HG02973 (cell line): ENCODE data around the gene S100A8.
"Not testable (repeated sequence)": the region's sequence is repeated elsewhere in the genome, so short reads cannot be mapped to it uniquely, and the experiment has no call there.

Source experiments
- ATAC-seq: cut with Tn5 transposase; IDR thresholded peaks from one replicate; pipeline ENCODE4 v1.9.1; 2021; ENCODE audit warnings: moderate library complexity; ENCODE audit not compliant: unreplicated experiment

The S100A8 gene

DNA sequence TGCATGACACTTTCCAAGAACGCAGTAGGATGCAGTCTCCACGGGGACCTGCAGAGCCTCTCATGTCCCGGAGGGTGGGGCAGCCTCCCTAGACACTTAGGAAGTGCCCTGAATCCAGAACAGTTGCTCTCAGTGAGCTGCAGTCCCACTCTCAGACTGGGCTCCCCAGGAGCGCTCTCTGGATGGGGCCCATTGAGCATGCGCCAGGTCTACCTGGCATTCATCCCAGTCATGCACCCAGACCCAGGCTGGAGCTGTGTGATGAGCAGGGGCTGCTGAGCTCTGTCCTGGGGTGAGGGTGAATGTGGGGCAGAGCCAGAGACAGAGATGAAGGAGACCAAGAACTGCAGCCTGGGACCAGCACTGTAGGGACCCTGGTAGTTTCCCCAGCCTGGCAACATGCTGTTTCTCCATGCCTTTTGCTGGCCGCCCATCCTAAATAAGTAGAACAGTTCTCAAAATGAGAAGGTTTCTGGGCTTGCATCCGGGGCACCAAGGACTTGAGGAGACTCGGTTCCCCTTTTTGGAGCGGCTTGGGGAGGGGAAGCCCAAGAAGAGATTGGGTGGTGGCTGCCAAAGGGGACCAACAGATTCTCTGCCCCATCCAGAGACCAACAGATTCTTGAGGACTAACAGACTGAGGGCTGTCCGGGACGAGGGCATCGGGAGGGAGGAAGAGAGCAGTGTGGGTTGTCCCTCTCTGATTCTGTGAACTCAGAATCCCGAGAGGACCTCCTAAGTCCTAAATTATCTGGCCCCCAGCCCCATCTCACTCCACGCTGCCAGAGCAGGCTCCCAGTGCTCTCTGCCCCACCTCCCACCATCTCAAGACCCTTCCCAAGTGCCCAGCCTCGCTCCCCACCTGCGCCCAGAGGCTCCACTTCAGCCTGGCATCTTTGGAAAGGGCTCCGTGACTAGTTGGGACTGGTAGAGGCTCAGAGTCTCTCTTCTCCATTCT lies 41.2 kb downstream of the S100A8 start:
- no peak for ATAC-seq

DNA sequence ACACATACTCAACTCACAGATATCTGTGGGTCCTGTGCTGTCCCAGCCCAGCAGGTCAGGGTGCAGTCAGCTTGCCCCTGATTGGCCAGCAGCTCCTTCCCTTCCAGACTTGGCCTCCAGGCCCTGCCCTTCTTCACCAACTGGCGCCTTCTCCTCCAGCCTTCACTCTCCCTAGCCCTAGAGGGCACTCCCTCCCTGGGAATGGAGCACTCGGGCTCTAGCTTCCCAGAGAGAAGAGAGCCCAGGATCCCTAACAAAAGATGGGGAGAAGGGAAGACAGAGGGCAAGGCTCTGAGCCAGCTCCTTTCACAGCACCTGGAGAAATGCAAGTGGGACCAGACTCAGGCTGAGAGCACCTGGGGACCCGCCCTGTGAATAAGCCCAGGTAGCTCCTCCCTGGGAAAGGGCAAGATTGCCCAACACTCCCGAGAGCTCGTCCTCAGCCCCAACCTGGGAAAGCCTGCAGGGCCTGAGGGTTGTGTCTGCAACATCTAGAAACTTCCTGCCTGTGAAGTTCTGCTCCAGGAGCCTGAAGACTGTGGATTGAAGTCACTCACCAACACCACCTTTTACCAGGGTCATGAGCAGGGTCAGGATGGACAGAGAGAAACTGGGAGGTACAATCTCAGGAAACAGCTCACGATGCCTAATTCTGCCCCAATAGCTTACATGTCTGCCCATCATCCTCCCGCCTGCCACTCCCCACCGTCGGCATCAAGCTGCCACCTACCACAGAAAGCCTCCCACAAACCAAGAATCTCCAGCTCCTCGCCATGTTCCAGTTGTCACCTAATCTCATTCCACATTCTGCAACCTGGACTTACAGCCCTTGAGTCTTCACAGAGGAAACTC lies 42.1 kb downstream of the S100A8 start, which contains the start of gene PGLYRP4:
TSS of gene PGLYRP4 (minus strand) at position 331 of the 852 bp plus-strand sequence. CDS start 909 bp downstream, outside the sequence.
- ATAC-seq: no peak

DNA sequence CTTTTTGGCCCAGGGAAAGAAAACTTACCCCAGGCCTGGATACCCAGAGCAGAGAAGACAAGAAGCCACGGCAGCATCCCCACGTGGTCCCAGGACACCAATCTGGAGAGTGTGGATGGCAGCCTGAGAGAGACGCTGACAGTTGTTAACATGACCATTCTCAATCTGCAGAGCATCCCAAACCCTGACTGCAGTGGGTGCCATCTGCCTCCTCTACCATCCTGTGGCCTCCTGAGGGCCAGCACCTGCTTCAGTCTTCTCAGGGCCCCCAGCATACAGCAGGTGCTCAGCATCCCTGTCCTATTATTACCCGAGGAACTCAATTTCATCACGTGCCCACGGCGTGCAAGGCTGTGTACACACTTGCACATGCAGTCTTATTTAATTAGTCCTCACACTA lies 43.0 kb downstream of the S100A8 start:
- no peak for ATAC-seq

DNA sequence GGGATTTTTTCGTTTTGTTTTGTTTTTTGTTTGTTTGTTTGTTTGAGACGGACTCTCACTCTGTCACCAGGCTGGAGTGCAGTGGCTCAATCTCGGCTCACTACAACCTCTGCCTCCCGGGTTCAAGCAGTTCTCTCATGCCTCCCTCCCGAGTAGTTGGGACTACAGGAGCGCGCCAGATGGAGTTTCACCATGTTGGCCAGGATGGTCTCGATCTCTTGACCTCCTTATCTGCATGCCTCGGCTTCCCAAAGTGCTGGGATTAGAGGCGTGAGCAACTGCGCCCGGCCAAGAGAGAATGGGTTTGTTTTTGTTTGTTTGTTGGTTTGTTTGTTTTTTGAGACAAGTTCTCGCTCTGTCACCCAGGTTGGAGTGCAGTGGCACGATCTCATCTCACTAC lies 43.8 kb downstream of the S100A8 start:
- not testable (repeated sequence) for ATAC-seq

DNA sequence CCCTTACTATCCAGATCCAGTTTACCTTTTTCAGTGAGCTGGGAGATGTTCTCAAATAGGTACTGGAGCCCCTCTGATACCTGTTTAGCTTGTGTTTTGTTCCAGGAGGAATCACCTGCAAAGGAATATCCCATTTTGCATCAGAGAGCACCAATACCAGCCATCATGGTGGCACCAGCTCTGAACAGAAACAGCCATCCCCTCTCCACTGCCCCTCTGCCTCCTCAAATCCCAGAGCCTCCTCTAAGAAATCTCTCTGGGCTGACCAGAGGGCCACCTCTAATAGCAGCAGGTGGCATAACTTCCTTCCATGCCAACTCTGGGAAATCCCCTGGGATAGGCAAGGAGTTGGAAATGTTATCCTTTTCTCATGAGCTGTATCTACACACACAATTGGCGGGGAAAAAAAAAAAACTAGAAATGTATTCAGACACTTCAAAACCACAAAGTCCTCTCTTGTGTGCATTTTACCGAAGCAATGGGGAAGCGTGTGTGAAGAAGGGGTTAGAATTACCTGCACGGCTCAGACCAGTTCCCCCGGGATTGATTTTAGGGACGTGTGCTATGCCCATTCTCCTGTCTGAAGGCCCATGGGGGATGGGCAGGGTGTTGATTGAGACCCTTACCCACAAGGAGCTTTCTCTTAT lies 44.7 kb downstream of the S100A8 start:
- no peak for ATAC-seq

DNA sequence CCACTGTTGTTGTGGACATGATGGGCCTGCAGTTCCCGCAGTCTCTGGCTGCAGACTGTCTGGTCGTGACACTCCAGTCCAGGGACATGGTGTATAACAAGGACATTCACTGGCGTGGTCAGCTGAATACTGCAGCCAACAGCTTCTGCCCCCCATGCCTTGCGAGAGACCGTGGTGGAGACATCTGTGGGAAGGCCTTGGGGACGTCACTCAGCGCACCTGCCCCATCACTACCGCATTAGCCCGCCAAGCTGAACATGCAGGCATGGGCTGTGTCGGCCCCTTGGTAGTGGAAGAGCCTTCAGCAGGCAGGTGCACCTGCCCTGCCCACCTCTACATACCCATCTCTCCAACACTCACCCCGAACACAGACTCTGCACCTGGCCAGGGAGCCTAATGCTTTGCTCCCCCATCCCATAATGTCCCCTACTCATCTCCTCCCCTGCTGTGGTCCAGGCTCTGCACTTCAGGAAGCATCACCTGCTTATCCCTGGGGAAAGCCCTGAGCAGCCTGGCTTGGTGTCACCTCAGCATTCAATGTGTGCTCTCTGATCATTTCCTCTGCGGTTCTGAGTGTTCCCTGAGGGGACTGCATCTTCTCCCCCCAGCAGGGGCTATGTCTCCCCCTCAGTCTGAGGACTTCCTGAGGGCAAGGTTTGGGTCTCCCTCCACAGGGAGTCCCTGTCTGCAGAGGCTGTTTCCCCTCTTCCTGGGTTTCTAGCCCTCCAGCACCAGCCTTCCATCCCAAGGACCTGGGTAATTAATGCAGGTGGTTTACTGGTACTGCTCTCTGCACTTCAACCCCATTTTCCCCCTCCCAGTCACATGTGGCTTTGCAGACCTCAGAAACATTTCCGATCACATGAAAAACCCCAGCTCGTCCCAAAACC lies 45.4 kb downstream of the S100A8 start:
- no peak for ATAC-seq

DNA sequence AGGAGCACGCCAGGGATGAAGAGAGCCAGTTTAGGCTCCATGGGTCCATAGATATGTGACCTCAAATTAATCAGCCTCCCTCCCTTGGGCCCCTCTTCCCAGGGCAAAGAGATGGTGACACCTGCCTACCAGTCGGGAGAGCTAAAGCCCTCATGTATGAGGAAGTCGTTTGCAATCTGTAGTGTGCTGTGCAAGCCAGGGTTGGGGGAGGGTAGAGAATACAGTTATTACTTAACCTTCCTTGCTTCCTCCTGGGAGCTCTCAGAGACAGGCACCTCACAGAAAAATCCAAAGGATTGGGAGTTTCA lies 46.2 kb downstream of the S100A8 start:
- ATAC-seq: no peak

DNA sequence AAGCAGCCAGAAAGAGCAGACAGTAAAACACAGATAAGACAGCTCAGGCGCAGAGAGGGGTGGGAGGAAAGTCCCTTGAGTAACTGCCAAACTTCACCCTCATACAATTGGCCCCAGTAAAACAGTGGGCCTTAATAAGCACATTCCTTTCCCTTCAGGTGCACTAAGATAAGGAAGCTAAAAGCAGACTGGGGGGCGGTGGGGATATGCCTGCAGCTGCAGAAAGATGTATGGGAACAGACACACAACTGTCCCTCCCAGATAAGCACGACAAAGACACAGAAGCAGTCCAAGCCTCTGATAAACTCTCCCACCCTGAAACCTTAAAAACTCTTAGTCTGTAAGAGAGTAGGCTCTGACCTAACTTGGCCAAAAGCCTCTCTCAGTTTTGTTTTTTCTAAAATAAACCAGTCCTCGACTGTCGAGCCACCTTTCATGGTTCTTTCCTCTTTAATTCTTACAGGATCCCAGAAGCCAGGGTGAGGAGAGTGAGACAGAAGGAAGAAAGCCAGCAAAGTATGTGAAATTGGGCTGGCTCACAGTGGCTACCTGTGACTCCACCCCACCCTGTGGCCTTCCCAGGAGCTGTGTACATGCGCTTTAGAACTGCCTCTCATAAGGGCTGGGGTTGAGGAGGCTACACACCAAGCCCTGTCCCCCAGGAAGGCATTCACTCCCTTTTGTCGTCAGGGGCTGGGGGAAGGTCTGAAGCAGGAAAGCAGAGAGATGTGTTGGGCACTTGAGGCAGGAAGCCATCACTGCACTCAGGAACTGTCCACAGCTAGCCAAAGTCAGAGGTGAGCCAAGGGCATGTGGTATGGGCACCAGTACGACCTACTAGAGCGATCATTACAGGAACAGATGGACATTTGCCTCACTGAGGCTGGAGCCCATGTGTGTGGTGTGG lies 46.8 kb downstream of the S100A8 start:
- ATAC-seq: no peak

DNA sequence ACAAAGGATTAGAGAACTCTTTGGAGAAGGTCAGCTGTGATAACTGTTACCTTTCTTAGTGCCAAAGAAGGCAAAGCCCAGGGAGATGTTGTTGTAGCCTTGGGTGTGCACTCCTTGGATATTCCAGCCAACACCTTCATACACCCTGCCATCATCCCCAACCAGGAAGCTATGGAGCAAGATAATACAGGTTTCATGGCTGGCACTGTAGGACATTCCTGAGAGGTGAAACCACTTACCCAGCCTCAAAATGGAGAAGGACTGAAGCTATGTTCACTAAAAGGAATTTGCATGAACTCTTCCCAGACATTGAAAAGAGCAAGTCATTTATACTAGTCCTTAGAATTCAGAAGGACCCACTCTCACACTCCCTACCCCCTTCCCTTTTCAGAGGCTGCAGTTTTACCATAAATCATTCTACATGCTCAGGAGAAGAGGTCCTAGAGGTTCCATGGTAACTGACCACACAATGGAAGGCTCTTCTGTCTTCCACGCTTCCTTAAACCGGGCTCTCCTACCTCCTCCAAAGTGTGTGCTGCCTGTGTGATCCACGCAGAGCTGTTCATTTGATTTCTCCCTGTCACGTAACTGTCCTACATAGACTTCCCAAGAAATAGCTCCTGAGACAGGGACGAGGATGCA lies 47.7 kb downstream of the S100A8 start:
- no peak for ATAC-seq

DNA sequence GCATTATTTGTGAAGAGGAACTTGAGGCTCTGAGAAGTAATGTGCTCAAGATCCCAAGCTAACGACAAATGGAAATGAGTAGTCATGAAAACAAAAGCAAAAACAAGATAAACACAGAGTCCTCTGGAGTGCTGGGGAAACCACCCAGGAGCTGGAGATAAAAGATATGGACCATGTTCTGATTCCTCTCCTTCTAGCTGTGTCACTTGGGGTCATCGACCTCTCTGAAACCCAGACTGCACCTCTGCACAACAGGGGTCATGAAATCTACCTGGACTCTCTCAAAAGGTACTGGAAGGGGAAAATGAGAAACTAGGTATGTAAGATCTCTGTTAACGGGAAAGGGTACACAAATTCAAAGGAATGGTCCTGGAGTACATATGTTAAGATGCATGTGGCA lies 48.7 kb downstream of the S100A8 start:
- ATAC-seq: no peak

DNA sequence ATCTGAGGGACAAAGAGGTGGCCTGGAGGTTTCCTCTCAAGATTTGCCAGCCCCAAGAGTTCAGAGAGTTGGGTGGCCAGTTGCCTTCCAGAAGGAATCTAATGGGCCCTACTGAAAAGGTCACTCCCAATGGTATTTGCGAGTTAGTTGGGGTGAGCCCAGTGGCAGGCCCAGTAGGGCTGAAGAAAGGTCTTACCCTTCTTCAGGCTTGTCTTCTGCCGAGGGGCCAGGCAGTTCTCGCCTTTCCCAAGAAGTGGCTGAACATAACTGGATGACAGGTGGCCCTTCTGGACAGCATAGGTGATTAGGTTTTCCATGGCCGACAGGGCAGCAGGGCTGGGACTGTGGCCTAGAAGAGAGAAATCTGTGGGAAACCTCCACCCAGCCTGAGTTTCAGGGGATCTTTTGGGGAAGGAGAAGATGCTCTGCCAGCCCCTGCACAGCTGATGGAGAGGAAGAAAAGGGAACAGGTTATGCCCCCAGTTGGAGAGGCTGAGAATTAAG lies 49.4 kb downstream of the S100A8 start:
- ATAC-seq: no peak

DNA sequence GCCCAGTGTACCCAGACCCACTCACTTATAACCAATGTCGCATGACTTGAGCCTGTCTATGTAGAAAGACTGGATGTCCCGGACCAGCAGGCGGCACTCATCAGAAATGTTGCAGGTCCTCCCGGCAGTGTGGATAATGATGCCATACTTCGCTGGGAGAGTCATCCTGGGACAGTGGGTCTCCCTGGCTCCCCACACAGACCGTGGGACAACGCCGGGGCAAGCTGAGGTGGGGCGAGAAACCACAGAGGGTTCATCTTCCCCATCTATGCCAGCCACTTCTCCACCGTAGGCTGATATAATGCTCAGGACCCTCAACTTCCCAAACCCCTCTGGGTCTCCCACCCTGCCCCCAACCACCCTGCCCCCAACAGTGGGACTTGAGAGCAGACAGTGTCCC lies 50.5 kb downstream of the S100A8 start:
- ATAC-seq: no peak
